HEK293T (cell line): ENCODE results near the gene COG8.

ENCODE experiments used
- CTCF ChIA-PET: fragments of 350-600 bp; formaldehyde crosslinking; extraction: SDS; loops from one replicate; lab custom pipeline; 2021; ENCODE audit warnings: antibody characterized with exemption, inconsistent platforms; lab: Yijun Ruan, JAX
- POLR2A ChIA-PET: fragments of 350-600 bp; formaldehyde crosslinking; extraction: SDS; loops from one replicate; lab custom pipeline; 2020; ENCODE audit warnings: antibody characterized with exemption, inconsistent platforms; lab: Yijun Ruan, JAX
- DNase-seq: peaks from one replicate; pipeline ENCODE4 v3.0.0; 2012; ENCODE audit warnings: mixed read lengths; ENCODE audit errors: extremely low spot score
- ARNT ChIP-seq: fragments of 450-650 bp; IDR thresholded peaks from 2 replicates; pipeline ENCODE4 v1.6.1; 2017; ENCODE audit warnings: mild to moderate bottlenecking
- BHLHE40 ChIP-seq: fragments of 450-650 bp; IDR thresholded peaks from 2 replicates; pipeline ENCODE4 v1.6.1; 2016; ENCODE audit warnings: mild to moderate bottlenecking, moderate library complexity, borderline replicate concordance
- CTBP1 ChIP-seq: fragments of 450-650 bp; IDR thresholded peaks from 2 replicates; pipeline ENCODE4 v1.6.1; 2016; ENCODE audit warnings: borderline replicate concordance
- ELF4 ChIP-seq: fragments of 450-650 bp; IDR thresholded peaks from 2 replicates; pipeline ENCODE4 v1.6.1; 2017; ENCODE audit warnings: antibody characterized with exemption
- FOXA1 ChIP-seq: fragments of 450-650 bp; IDR thresholded peaks from 2 replicates; pipeline ENCODE4 v1.6.1; 2016; ENCODE audit warnings: mild to moderate bottlenecking
- FOXK2 ChIP-seq: fragments of 450-650 bp; IDR thresholded peaks from 2 replicates; pipeline ENCODE4 v1.6.1; 2016; ENCODE audit warnings: mild to moderate bottlenecking
- FOXM1 ChIP-seq: fragments of 450-650 bp; IDR thresholded peaks from 2 replicates; pipeline ENCODE4 v1.6.1; 2017; ENCODE audit warnings: mild to moderate bottlenecking, borderline replicate concordance
- HDGF ChIP-seq: fragments of 450-650 bp; IDR thresholded peaks from 2 replicates; pipeline ENCODE4 v1.6.1; 2017; ENCODE audit warnings: antibody characterized with exemption, borderline replicate concordance
- L3MBTL2 ChIP-seq: fragments of 450-650 bp; conservative IDR thresholded peaks from 2 replicates; pipeline ENCODE4 v1.6.1; 2016; ENCODE audit warnings: mild to moderate bottlenecking
- LEF1 ChIP-seq: fragments of 450-650 bp; IDR thresholded peaks from 2 replicates; pipeline ENCODE4 v1.6.1; 2017; ENCODE audit warnings: mild to moderate bottlenecking, borderline replicate concordance
- NFRKB ChIP-seq: fragments of 450-650 bp; IDR thresholded peaks from 2 replicates; pipeline ENCODE4 v1.6.1; 2016; ENCODE audit warnings: mild to moderate bottlenecking, moderate library complexity
- SP1 ChIP-seq: fragments of 450-650 bp; IDR thresholded peaks from 2 replicates; pipeline ENCODE4 v1.6.1; 2017
- SUZ12 ChIP-seq: fragments of 450-650 bp; IDR thresholded peaks from 2 replicates; pipeline ENCODE4 v1.6.1; 2016; ENCODE audit warnings: mild to moderate bottlenecking
- TARDBP ChIP-seq: fragments of 450-650 bp; IDR thresholded peaks from 2 replicates; pipeline ENCODE4 v1.6.1; 2016
- ZNF384 ChIP-seq: fragments of 450-650 bp; IDR thresholded peaks from 2 replicates; pipeline ENCODE4 v1.6.1; 2016
- TF ChIP-seq, protein P1 (sequence below): fragments of 450-650 bp; IDR thresholded peaks from 2 replicates; pipeline ENCODE4 v1.6.1; 2016

The COG8 gene

DNA sequence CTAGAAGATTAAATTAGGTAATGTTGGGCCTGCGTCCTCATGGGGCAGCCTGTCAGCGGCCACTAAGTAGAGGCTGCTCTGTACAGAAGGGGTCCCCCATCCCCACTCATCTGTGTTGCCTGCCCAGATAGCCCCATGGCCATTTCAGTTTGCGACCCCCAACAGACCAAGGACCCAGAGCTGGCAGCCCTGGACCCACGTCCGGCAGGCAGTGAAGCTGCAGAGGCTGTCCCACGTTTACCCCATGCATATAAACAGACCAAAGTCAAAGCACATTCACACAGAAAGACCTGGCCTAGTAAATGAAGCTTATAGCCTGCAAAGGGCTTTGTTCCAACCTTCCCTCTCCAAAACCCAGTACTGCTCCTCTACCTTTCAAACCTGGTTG lies 13.6 kb downstream of the COG8 start:
- CTCF ChIA-PET = interaction anchor here (0.7 kb wide), 1 partner anchor 816 kb away, joined by 3 read pairs; no protein-coding TSS in a partner anchor
- no peak for TF ChIP-seq ELF4
- TF ChIP-seq HDGF = no peak
- TF ChIP-seq CTBP1 = no peak
- TF ChIP-seq LEF1 = no peak
- TF ChIP-seq, protein P1, sequence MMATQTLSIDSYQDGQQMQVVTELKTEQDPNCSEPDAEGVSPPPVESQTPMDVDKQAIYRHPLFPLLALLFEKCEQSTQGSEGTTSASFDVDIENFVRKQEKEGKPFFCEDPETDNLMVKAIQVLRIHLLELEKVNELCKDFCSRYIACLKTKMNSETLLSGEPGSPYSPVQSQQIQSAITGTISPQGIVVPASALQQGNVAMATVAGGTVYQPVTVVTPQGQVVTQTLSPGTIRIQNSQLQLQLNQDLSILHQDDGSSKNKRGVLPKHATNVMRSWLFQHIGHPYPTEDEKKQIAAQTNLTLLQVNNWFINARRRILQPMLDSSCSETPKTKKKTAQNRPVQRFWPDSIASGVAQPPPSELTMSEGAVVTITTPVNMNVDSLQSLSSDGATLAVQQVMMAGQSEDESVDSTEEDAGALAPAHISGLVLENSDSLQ = no peak
- TF ChIP-seq ARNT = no peak
- TF ChIP-seq SP1 = no peak
- TF ChIP-seq BHLHE40 = no peak
- TF ChIP-seq FOXK2 = no peak
- no peak for TF ChIP-seq SUZ12
- POLR2A ChIA-PET = interaction anchor here (0.9 to 1.4 kb wide), 2 partner anchors 10 to 14 kb away, joined by 4 to 6 read pairs; partner anchors contain the start of gene NIP7
- no peak for DNase-seq

DNA sequence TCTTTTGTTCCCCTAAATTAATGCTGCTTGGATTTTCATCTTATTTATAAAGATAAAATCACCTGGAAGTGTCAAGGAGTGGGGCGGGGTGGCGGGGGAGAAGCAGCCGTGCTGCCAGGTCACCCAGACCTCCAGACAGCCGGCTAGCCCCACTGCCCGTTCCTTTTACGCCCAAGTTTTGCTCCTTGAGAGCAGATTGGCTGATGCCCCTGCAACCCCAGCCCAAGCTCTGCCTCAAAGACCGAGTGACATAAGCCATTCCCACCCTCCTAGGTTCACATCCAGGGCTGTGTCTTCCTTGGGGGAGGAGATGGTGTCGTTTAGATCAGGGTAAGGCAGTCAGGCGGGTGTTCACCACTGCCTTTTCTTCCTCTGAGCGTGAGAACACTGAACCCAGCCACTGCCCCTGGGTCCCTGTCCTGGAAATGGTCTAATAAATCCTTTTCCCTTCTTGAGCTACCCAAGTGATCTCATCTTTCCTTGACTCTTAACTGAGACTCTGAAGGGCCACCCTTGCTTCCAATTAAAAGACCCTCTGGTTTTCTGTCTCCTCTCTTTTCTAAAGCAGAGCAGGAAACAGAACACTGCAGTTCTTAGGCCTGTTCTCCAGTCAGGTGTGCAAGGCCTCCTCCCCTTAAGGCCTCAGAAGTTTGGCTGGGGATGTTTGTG lies 14.6 kb downstream of the COG8 start:
- POLR2A ChIA-PET = no interaction called here
- TF ChIP-seq TARDBP (no peak), SUZ12 (no peak), SP1 (no peak), FOXM1 (no peak), HDGF (no peak), CTBP1 (no peak), FOXA1 (no peak), BHLHE40 (no peak), NFRKB (no peak), ELF4 (no peak), FOXK2 (no peak), ZNF384 (no peak), ARNT (no peak), LEF1 (no peak), L3MBTL2 (no peak)
- TF ChIP-seq, protein P1 = no peak
- CTCF ChIA-PET = no interaction called here

DNA sequence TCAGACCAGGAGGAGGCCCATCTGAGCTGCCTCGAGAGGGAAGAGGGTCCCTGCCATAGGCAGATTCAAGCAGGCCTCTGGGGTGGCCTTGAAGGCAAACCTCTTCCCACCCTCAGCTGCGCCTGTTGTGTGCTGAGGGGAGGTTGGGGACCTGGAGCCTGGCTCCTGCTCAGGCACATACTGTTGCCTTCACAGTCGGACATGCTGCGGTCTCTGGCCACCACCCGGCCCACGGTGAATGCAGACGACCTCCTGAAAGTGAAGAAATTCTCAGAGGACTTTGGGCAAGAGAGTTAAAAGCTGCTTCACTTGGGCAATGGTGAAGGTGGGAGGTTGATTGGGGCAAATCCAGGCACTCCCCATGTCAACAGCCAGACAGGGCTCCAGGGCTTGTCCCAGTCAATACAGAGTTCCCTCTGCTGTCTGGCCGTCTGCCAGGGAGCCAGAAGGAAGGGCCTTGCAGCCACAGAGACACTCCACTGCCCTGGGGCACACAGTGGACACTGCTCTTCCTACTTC lies 15.3 kb downstream of the COG8 start:
- no peak for DNase-seq
- TF ChIP-seq SUZ12 (no peak), BHLHE40 (no peak), FOXA1 (no peak), L3MBTL2 (no peak), SP1 (no peak), NFRKB (no peak)
- ChIA-PET POLR2A (interaction anchor here (1.0 kb wide), 1 partner anchor 12 kb away, joined by 5 read pairs; no protein-coding TSS in a partner anchor), CTCF (no interaction called here)

More for the DNA sequence above, 14.6 kb downstream of the COG8 start:
- no peak for DNase-seq

DNA sequence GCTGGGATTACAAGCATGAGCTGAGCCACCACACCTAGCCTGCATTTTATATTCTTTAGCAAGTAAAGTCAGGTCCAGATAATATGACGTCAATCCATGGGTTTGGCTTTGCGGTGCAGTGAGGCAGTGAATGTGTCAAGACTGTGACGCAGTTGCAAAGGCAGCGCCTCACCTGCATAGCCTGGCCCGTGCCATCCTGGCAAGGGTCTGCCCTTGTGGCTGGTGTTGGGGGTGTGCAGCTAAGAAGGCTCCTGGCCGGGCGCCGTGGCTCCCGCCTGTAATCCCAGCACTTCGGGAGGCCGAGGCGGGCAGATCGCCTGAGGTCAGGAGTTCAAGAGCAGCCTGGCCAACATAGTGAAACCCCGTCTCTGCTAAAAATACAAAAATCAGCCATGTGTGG lies 15.9 kb downstream of the COG8 start:
- ChIA-PET POLR2A (interaction anchor here (1.0 kb wide), 1 partner anchor 11 kb away, joined by 5 read pairs; no protein-coding TSS in a partner anchor), CTCF (no interaction called here)
- DNase-seq = no peak
- TF ChIP-seq FOXA1 (no peak), ZNF384 (no peak), TARDBP (no peak), ELF4 (no peak), SP1 (no peak), ARNT (no peak)
- TF ChIP-seq, protein P1 = no peak

DNA sequence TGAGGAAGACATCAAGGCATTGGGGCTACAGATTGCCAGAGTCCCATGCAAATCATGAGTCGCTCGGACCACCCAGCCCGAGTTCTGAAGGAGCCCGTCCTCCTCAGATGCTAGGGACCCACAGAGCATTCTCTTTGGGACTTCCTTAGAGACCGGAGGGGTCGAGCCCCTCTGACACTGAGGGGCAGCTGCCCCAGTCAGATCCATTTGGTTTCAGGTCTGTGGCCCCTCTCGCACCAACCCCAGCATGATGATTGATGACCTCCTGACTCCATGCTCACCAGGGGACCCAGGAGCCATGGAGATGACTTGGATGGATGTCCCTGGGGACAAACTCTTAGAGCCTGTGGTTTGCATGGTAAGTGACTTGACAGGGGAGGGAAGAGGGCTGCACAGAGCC lies 17.0 kb downstream of the COG8 start:
- ChIA-PET POLR2A (no interaction called here), CTCF (no interaction called here)
- TF ChIP-seq NFRKB (no peak), LEF1 (no peak), SUZ12 (no peak), ARNT (no peak), CTBP1 (no peak), SP1 (no peak)
- TF ChIP-seq, protein P1 = no peak
- no peak for DNase-seq

DNA sequence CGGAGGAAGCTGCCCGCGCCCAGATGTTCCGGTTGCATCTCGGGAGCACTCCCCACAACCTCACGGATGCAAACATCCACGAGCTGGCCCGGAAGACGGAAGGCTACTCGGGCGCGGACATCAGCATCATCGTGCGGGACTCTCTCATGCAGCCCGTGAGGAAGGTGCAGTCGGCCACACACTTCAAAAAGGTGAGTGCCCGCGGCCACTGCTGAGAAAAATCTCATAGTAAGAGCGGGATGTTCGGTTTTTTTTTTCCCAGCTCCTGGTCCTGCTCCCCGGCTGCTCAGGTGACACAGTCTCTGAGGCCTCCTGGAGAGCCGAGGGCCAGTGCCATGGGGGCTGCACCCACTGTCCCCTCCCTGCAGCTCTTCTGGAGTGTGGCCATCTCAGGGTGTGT lies 18.3 kb downstream of the COG8 start:
- CTCF ChIA-PET = no interaction called here
- no peak for DNase-seq
- TF ChIP-seq FOXK2 (no peak), LEF1 (no peak), FOXA1 (no peak)
- POLR2A ChIA-PET = no interaction called here
